ENCODE results near the gene PAPPA2.

- no peak for TF ChIP-seq MAZ (CRISPR knock-in tag; conservative IDR thresholded peaks at IDR 0.05 in 1 of 2, IDR thresholded peaks at IDR 0.05 in 1 of 2)
- no peak for TF ChIP-seq RNF2 (IDR thresholded peaks at IDR 0.05)
- TF ChIP-seq PML (IDR thresholded peaks at IDR 0.05; ENCODE audit: low read length), result no peak
- no peak for TF ChIP-seq EP300 (IDR thresholded peaks at IDR 0.05; ENCODE audit: low read length)
- no peak for TF ChIP-seq POLR2A (conservative IDR thresholded peaks at IDR 0.05)
- no peak for TF ChIP-seq TAF1 (IDR thresholded peaks at IDR 0.05; ENCODE audit: control insufficient read depth, extremely low read depth, insufficient read depth, low read length, severe bottlenecking)
- TF ChIP-seq RAD21 (CRISPR knock-in tag; conservative IDR thresholded peaks at IDR 0.05 in 1 of 2, IDR thresholded peaks at IDR 0.05 in 1 of 2), result no peak
- no peak for TF ChIP-seq ZNF766 (CRISPR knock-in tag; conservative IDR thresholded peaks at IDR 0.05)
- TF ChIP-seq, protein P1, sequence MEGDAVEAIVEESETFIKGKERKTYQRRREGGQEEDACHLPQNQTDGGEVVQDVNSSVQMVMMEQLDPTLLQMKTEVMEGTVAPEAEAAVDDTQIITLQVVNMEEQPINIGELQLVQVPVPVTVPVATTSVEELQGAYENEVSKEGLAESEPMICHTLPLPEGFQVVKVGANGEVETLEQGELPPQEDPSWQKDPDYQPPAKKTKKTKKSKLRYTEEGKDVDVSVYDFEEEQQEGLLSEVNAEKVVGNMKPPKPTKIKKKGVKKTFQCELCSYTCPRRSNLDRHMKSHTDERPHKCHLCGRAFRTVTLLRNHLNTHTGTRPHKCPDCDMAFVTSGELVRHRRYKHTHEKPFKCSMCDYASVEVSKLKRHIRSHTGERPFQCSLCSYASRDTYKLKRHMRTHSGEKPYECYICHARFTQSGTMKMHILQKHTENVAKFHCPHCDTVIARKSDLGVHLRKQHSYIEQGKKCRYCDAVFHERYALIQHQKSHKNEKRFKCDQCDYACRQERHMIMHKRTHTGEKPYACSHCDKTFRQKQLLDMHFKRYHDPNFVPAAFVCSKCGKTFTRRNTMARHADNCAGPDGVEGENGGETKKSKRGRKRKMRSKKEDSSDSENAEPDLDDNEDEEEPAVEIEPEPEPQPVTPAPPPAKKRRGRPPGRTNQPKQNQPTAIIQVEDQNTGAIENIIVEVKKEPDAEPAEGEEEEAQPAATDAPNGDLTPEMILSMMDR (IDR thresholded peaks at IDR 0.05 in 2 of 3, conservative IDR thresholded peaks at IDR 0.05 in 1 of 3; ENCODE audit: insufficient read depth in 2 of 3, low read depth in 1 of 3, low read length in 3 of 3), result no peak
- TF ChIP-seq, protein P2, sequence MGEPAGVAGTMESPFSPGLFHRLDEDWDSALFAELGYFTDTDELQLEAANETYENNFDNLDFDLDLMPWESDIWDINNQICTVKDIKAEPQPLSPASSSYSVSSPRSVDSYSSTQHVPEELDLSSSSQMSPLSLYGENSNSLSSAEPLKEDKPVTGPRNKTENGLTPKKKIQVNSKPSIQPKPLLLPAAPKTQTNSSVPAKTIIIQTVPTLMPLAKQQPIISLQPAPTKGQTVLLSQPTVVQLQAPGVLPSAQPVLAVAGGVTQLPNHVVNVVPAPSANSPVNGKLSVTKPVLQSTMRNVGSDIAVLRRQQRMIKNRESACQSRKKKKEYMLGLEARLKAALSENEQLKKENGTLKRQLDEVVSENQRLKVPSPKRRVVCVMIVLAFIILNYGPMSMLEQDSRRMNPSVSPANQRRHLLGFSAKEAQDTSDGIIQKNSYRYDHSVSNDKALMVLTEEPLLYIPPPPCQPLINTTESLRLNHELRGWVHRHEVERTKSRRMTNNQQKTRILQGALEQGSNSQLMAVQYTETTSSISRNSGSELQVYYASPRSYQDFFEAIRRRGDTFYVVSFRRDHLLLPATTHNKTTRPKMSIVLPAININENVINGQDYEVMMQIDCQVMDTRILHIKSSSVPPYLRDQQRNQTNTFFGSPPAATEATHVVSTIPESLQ (CRISPR knock-in tag; IDR thresholded peaks at IDR 0.05), result no peak
- no peak for TF ChIP-seq EWSR1 (IDR thresholded peaks at IDR 0.05; ENCODE audit: borderline replicate concordance, low read depth, partially characterized antibody)
- no peak for TF ChIP-seq SMAD1 (IDR thresholded peaks at IDR 0.05; ENCODE audit: low read depth, low read length, partially characterized antibody)
- TF ChIP-seq CBFB (CRISPR knock-in tag; IDR thresholded peaks at IDR 0.05), result no peak
- no peak for TF ChIP-seq GTF2F1 (IDR thresholded peaks at IDR 0.05; ENCODE audit: low read depth, low read length)
Observed at GRCh38 chr1:176521211-176521610, 58.2 kb downstream of the PAPPA2 start.
